GM12891 (cell line): ENCODE results near the gene ADGRL3.

Experiments used
- PAX5 ChIP-seq: IDR thresholded peaks from 2 replicates; pipeline ENCODE4 v1.6.1; 2011; ENCODE audit warnings: low read length, moderate library complexity, mild to moderate bottlenecking; ENCODE audit not compliant: insufficient read depth, severe bottlenecking
- POLR2A ChIP-seq: IDR thresholded peaks from 2 replicates; pipeline ENCODE4 v1.6.1; 2011; ENCODE audit warnings: low read depth, low read length, control low read depth
- POLR2AphosphoS5 ChIP-seq: IDR thresholded peaks from 2 replicates; pipeline ENCODE4 v1.6.1; 2011; ENCODE audit warnings: low read depth, low read length, control low read depth
- SPI1 ChIP-seq: IDR thresholded peaks from 2 replicates; pipeline ENCODE4 v1.6.1; 2011; ENCODE audit warnings: low read depth, low read length, control low read depth
- TAF1 ChIP-seq: IDR thresholded peaks from 2 replicates; pipeline ENCODE4 v1.6.1; 2011; ENCODE audit warnings: low read depth, low read length, control low read depth

GRCh38 chr4:61590881-61591280 lies 390.8 kb downstream of the ADGRL3 start:
- no peak for TF ChIP-seq POLR2A
- no peak for TF ChIP-seq SPI1
- TF ChIP-seq POLR2AphosphoS5 = no peak
- TF ChIP-seq TAF1 = no peak
- no peak for TF ChIP-seq PAX5
